Endodermal cell (in vitro differentiated cells): Measurements from ENCODE around the gene CRISPLD2. TPM values are rescaled to one million over a fixed set of nuclear protein-coding genes. Genes with fewer than 3 reads are reported as not detected.

ENCODE experiments used
- DNase-seq: peaks from one replicate; pipeline ENCODE4 v3.0.0-alpha.2; 2017
- H3K27ac ChIP-seq: 2 replicates; pipeline ENCODE4 v1.5.1; 2013; ENCODE audit warnings: mild to moderate bottlenecking, low read depth, low read length, moderate library complexity
- H3K27me3 ChIP-seq: 2 replicates; pipeline ENCODE4 v1.6.1; 2013; ENCODE audit warnings: mild to moderate bottlenecking, low read length, moderate library complexity; ENCODE audit not compliant: insufficient read depth, control insufficient read depth, poor library complexity, severe bottlenecking
- H3K36me3 ChIP-seq: 2 replicates; pipeline ENCODE4 v1.7.0; 2013; ENCODE audit warnings: mild to moderate bottlenecking, low read length, moderate library complexity; ENCODE audit not compliant: control insufficient read depth, insufficient read depth
- H3K4me1 ChIP-seq: one replicate; pipeline ENCODE4 v1.7.0; 2013; ENCODE audit warnings: low read length; ENCODE audit not compliant: control insufficient read depth, insufficient read depth
- H3K4me3 ChIP-seq: 2 replicates; pipeline ENCODE4 v1.5.1; 2013; ENCODE audit warnings: mild to moderate bottlenecking, low read length, moderate library complexity
- H3K9ac ChIP-seq: 2 replicates; pipeline ENCODE4 v1.6.1; 2013; ENCODE audit warnings: mild to moderate bottlenecking, low read length, moderate library complexity; ENCODE audit not compliant: poor library complexity, severe bottlenecking; ENCODE audit errors: extremely low read depth
- H3K9me3 ChIP-seq: 2 replicates; pipeline ENCODE4 v1.6.1; 2013; ENCODE audit warnings: mild to moderate bottlenecking, low read length, moderate library complexity; ENCODE audit not compliant: control insufficient read depth
- H3K27ac Mint-ChIP-seq: 2 replicates; pipeline ENCODE4 v1.8.0; 2020; ENCODE audit warnings: mixed read lengths
- H3K27me3 Mint-ChIP-seq: 2 replicates; pipeline ENCODE4 v1.8.0; 2021; ENCODE audit warnings: mild to moderate bottlenecking, mixed read lengths; ENCODE audit not compliant: insufficient read depth
- H3K36me3 Mint-ChIP-seq: 2 replicates; pipeline ENCODE4 v1.8.0; 2020; ENCODE audit warnings: low read depth, mixed read lengths
- H3K4me1 Mint-ChIP-seq: 2 replicates; pipeline ENCODE4 v1.8.0; 2020; ENCODE audit warnings: mixed read lengths
- H3K4me3 Mint-ChIP-seq: 2 replicates; pipeline ENCODE4 v1.8.0; 2020; ENCODE audit warnings: mild to moderate bottlenecking, moderate library complexity, mixed read lengths
- H3K9me3 Mint-ChIP-seq: 2 replicates; pipeline ENCODE4 v1.8.0; 2020; ENCODE audit warnings: mild to moderate bottlenecking, mixed read lengths
- WGBS, 2 experiments: methylation state at CpG; one replicate each; pipeline versions ENCODE4 v1.1.5 to v1.1.7; 2013; ENCODE audit warnings: missing lambda C conversion rate in 2 of 2, mixed read lengths in 1 of 2; ENCODE audit not compliant: insufficient coverage in 1 of 2, insufficient read length in 1 of 2; 5-methylcytosine and 5-hydroxymethylcytosine counted together
- total RNA-seq, 2 donors: library from RNA; stranded (reverse); fragmentation: NEBNext Ultra II Directional in 1 of 2; extraction: Animal tissue kit (Norgen Biotek cat#: 25700) in 1 of 2; gene quantifications; 2 replicates in 1 of 2; 3 replicates in 1 of 2; pipeline ENCODE4 v1.2.1, GENCODE V29; 2021
- TF ChIP-seq, protein P1 (sequence below): fragments of 200-600 bp; sonication (generic); conservative IDR thresholded peaks from 2 replicates; pipeline ENCODE4 v1.5.0; 2021; ENCODE audit warnings: antibody characterized with exemption, mild to moderate bottlenecking

CRISPLD2 gene
- total RNA-seq, 2 donors from 2014 or later = 5.0 to 9.3 TPM

GRCh38 chr16:84926462-84926861 is 106.7 kb downstream of the CRISPLD2 start:
- H3K27me3 ChIP-seq = no peaks in the 10 kb centered on the region
- 53 to 55% methylated on average over 7 of the region's 7 CpGs for WGBS, 2 experiments
- Mint-ChIP-seq H3K4me3 (no peak overlapping the region), H3K4me1 (peaks cover 7% of the 10 kb centered on the region), H3K27ac (no peak overlapping the region), H3K9me3 (no peaks in the 10 kb centered on the region), H3K27me3 (no peaks in the 10 kb centered on the region), H3K36me3 (no peaks in the 10 kb centered on the region)
- no peak overlapping the region for H3K27ac ChIP-seq
- no peak overlapping the region for H3K4me3 ChIP-seq
- TF ChIP-seq, protein P1, sequence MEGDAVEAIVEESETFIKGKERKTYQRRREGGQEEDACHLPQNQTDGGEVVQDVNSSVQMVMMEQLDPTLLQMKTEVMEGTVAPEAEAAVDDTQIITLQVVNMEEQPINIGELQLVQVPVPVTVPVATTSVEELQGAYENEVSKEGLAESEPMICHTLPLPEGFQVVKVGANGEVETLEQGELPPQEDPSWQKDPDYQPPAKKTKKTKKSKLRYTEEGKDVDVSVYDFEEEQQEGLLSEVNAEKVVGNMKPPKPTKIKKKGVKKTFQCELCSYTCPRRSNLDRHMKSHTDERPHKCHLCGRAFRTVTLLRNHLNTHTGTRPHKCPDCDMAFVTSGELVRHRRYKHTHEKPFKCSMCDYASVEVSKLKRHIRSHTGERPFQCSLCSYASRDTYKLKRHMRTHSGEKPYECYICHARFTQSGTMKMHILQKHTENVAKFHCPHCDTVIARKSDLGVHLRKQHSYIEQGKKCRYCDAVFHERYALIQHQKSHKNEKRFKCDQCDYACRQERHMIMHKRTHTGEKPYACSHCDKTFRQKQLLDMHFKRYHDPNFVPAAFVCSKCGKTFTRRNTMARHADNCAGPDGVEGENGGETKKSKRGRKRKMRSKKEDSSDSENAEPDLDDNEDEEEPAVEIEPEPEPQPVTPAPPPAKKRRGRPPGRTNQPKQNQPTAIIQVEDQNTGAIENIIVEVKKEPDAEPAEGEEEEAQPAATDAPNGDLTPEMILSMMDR = no peak
- DNase-seq = no peak
- no peaks in the 10 kb centered on the region for H3K9me3 ChIP-seq
- H3K9ac ChIP-seq = no peak overlapping the region
- peaks cover 2% of the 10 kb centered on the region for H3K4me1 ChIP-seq
- no peaks in the 10 kb centered on the region for H3K36me3 ChIP-seq

DNA sequence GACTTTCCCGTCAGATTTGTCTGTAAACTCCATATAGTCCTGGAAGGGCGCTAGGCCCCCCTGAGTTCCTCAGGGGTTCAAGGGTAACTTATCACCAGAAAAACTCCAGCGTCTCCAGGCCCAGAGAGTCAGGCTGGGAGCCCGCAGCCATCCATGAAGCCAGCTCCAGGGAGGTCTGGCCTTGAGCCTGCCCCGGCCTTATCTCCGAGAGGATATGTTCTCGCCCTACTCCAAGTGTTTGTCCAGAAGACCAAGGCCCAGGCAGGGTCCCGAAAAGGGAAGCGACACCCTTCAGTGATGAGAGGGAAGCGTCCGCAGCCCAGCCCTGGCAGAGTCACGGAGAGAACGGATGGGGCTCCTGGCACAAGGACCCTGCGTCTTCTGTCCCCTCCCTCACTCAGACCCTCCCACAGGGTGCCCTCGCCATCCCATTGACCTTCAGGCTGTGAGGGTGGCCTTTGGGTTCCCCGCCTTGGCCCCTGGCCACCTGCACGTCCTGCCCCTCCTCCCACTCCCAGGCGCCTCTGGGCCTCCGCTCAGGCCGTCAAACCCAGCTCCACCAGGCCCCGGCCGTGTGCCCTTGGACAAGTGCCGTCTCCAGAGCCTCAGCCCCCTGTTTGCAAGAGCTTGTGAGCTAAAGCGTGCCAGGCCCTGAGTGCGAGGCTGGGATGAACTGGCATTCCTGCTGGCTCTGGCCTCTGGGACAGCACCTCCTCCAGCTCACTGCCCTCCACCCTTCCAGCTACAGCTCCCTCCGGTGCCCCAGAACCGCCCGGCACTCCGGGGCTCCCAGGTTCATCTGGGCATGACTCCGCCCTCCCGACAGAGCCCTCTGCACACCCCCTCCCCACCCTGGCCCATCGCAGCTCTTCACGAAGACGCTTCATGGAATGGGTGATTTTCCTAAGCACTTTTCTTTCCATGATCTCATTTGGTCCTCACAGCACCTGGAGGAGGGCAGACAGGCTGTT is 108.1 kb downstream of the CRISPLD2 start:
- Mint-ChIP-seq H3K27me3 (no peaks in the 10 kb centered on the region), H3K27ac (no peak overlapping the region), H3K36me3 (no peaks in the 10 kb centered on the region), H3K4me3 (no peak overlapping the region), H3K9me3 (no peaks in the 10 kb centered on the region), H3K4me1 (peaks cover 1% of the 10 kb centered on the region)
- TF ChIP-seq, protein P1 = no peak
- Histone ChIP-seq H3K36me3 (no peaks in the 10 kb centered on the region), H3K27ac (no peak overlapping the region), H3K9me3 (no peaks in the 10 kb centered on the region), H3K27me3 (no peaks in the 10 kb centered on the region), H3K4me1 (peaks cover 2% of the 10 kb centered on the region), H3K4me3 (no peak overlapping the region), H3K9ac (no peak overlapping the region)
- no peak for DNase-seq
- WGBS, 2 experiments = 86 to 88% methylated on average over 22 to 34 of the region's 34 CpGs

DNA sequence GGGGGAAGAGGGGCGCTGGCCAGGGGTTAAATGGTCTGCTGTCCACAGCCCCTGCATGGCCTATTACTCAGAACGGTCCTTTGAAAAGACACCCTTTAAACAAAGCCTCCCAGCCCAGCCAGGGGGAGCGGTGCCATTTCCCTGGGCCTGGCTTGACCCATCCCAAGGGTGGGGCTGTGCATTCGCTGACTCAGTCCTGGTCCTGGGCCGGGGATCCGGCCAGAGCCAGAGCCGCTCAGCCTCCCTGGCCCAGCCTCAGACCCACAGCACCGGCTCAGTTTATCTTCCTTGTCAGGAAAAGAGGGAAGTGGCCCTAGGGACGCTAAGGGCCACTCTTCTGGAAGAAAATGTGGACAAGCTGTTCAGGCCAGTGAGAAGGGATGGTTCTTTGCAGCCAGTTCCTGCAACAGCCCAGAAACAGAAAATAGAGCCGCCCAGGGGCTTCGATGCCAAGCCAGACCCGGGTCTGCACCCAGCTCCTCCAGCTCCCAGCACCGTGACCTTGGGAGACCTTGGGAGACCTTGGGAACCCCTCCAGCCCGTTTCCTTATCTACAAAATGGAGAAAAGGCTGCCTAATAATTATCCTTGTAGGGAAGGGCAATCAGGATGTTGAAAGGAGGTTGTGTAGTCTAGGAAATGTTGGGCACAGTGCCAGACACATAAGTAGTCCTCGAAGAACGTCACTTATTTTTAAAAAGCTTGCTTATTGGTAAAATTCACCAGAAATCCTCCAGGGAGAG is 109.1 kb downstream of the CRISPLD2 start:
- TF ChIP-seq, protein P1 = no peak
- Histone ChIP-seq H3K9me3 (no peaks in the 10 kb centered on the region), H3K9ac (no peak overlapping the region), H3K36me3 (no peaks in the 10 kb centered on the region), H3K27ac (no peak overlapping the region), H3K4me1 (no peaks in the 10 kb centered on the region), H3K4me3 (no peak overlapping the region), H3K27me3 (no peaks in the 10 kb centered on the region)
- H3K27me3 Mint-ChIP-seq = no peaks in the 10 kb centered on the region
- no peak overlapping the region for H3K4me3 Mint-ChIP-seq
- H3K36me3 Mint-ChIP-seq = no peaks in the 10 kb centered on the region
- H3K9me3 Mint-ChIP-seq = no peaks in the 10 kb centered on the region
- DNase-seq = no peak
- WGBS, 2 experiments = 88 to 89% methylated on average over 12 to 16 of the region's 16 CpGs
- H3K4me1 Mint-ChIP-seq = peaks cover 1% of the 10 kb centered on the region
- no peak overlapping the region for H3K27ac Mint-ChIP-seq
